ENCODE data around the gene MAP3K8. TPM values are rescaled to one million over a fixed set of nuclear protein-coding genes. Genes with fewer than 3 reads are reported as not detected.
"Not testable (repeated sequence)": the region's sequence is repeated elsewhere in the genome, so short reads cannot be mapped to it uniquely, and the experiment has no call there.

Gene MAP3K8
- total and polyA plus RNA-seq, 3 donors from 2014 or later, result 3.1 to 10.4 (median 5.2) TPM

DNA sequence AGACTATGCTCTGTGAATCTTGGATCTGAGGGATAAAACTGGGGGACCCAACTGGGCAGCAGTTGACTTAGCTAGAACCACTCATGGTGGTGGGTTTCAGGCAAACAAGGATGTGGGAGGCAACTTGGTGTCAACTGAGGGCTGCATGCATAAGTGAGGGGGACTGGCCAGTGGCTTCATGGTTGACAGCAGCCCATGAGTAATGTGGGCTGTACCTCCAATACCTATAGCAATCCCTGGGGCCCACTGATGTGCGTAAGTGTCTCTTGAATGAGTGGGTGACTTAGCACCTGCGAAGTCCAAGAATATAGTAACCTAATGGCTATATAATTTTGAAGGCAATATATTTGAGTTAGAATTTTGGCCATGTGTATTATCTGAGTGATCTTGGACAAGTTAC, 13.7 kb upstream of the MAP3K8 start:
- no peaks in the 10 kb centered on the region for H3K36me3 ChIP-seq (ENCODE audit: low read depth, missing control alignments)
- no peak overlapping the region for H3K4me3 ChIP-seq
- H3K4me1 ChIP-seq, result peaks cover 8% of the 10 kb centered on the region
- TF ChIP-seq POLR2A (IDR thresholded peaks at IDR 0.05), result no peak
- TF ChIP-seq, protein P1, sequence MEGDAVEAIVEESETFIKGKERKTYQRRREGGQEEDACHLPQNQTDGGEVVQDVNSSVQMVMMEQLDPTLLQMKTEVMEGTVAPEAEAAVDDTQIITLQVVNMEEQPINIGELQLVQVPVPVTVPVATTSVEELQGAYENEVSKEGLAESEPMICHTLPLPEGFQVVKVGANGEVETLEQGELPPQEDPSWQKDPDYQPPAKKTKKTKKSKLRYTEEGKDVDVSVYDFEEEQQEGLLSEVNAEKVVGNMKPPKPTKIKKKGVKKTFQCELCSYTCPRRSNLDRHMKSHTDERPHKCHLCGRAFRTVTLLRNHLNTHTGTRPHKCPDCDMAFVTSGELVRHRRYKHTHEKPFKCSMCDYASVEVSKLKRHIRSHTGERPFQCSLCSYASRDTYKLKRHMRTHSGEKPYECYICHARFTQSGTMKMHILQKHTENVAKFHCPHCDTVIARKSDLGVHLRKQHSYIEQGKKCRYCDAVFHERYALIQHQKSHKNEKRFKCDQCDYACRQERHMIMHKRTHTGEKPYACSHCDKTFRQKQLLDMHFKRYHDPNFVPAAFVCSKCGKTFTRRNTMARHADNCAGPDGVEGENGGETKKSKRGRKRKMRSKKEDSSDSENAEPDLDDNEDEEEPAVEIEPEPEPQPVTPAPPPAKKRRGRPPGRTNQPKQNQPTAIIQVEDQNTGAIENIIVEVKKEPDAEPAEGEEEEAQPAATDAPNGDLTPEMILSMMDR (IDR thresholded peaks at IDR 0.05), result no peak
- H3K27ac ChIP-seq, result no peak overlapping the region
- H3K27me3 ChIP-seq, result no peaks in the 10 kb centered on the region
- no peak for DNase-seq
- intact Hi-C loops (cut with DNase I; ENCODE audit: low total_unique reads), result no loop called here
- no peaks in the 10 kb centered on the region for H3K9me3 ChIP-seq
- 96 to 98% methylated on average over 2 of the region's 2 CpGs for WGBS, 2 donors

DNA sequence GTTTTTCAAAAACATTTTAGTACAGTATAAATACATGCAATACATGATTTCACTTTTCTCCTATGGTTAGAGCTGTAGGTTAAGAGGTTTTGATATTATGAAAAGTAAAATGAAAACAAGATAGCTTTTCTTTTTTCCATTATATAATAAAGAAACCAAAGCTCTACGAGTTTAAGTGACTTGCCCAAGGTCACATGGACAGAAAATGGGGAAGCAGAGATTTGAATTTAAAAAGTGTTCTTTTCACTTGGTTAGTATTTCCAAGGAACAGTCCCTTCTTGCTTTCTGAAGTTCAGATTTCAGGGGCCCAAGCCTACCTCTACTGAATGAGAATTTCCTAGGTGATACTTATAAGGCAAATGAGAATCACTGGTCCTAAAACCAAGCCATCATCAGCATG, 13.2 kb upstream of the MAP3K8 start:
- WGBS, 2 donors, result 70 to 73% methylated on average over 1 of the region's 1 CpG
- peaks cover 8% of the 10 kb centered on the region for H3K4me1 ChIP-seq

GRCh38 chr10:30422151-30422695, 11.8 kb upstream of the MAP3K8 start:
- WGBS, 2 donors, result 83 to 96% methylated on average over 7 of the region's 7 CpGs
- Histone ChIP-seq H3K36me3 (ENCODE audit: low read depth, missing control alignments) (no peaks in the 10 kb centered on the region), H3K4me3 (no peak overlapping the region), H3K4me1 (peaks cover 8% of the 10 kb centered on the region), H3K27ac (peak overlapping the region in 1 of 2 donors; percentile 53), H3K9me3 (no peaks in the 10 kb centered on the region), H3K27me3 (no peaks in the 10 kb centered on the region)
- no peak for TF ChIP-seq POLR2A (IDR thresholded peaks at IDR 0.05)
- TF ChIP-seq, protein P1 (IDR thresholded peaks at IDR 0.05), result no peak
- no peak for DNase-seq
- intact Hi-C loops (cut with DNase I; ENCODE audit: low total_unique reads), result no loop called here

More for the DNA sequence above, 13.2 kb upstream of the MAP3K8 start:
- no peaks in the 10 kb centered on the region for H3K27me3 ChIP-seq
- H3K36me3 ChIP-seq (ENCODE audit: low read depth, missing control alignments), result no peaks in the 10 kb centered on the region
- H3K27ac ChIP-seq, result no peak overlapping the region
- no peak overlapping the region for H3K4me3 ChIP-seq
- H3K9me3 ChIP-seq, result no peaks in the 10 kb centered on the region
- intact Hi-C loops (cut with DNase I; ENCODE audit: low total_unique reads), result no loop called here
- no peak for TF ChIP-seq POLR2A (IDR thresholded peaks at IDR 0.05)
- TF ChIP-seq, protein P1 (IDR thresholded peaks at IDR 0.05), result no peak
- no peak for DNase-seq

- no peaks in the 10 kb centered on the region for H3K36me3 ChIP-seq (ENCODE audit: low read depth, missing control alignments)
- intact Hi-C loops (cut with DNase I; ENCODE audit: low total_unique reads), result no loop called here
- WGBS, 2 donors, result 38 to 48% methylated on average over 8 of the region's 8 CpGs
- TF ChIP-seq, protein P1 (IDR thresholded peaks at IDR 0.05), result no peak
- H3K27me3 ChIP-seq, result no peaks in the 10 kb centered on the region
- H3K4me3 ChIP-seq, result no peak overlapping the region
- peaks cover 8% of the 10 kb centered on the region for H3K4me1 ChIP-seq
- H3K9me3 ChIP-seq, result no peaks in the 10 kb centered on the region
- peak; percentile 23 for DNase-seq
- peak overlapping the region in 1 of 2 donors; percentile 53 for H3K27ac ChIP-seq
Measured at GRCh38 chr10:30422981-30423654, 10.9 kb upstream of the MAP3K8 start.

- DNase-seq; H3K4me1 ChIP-seq; H3K9me3 ChIP-seq; H3K36me3 ChIP-seq (ENCODE audit: low read depth, missing control alignments); intact Hi-C loops (cut with DNase I; ENCODE audit: low total_unique reads); H3K27me3 ChIP-seq; H3K4me3 ChIP-seq: not testable (repeated sequence)
- H3K27ac ChIP-seq, result peak overlapping the region in 1 of 2 donors; percentile 53
- 61 to 69% methylated on average over 6 of the region's 6 CpGs for whole genome bisulfite sequencing, 2 donors
Measured at GRCh38 chr10:30423655-30424275, 10.2 kb upstream of the MAP3K8 start.

Data from testis (tissue), 3 donors.